Kasumi-1 (cell line): Measurements from ENCODE around the gene C10orf88.
A peak's percentile ranks its signal among the peaks of the same experiment; 100 is the strongest.
"Not testable (repeated sequence)": the region's sequence is repeated elsewhere in the genome, so short reads cannot be mapped to it uniquely, and the experiment has no call there.

ENCODE experiments used
- DNase-seq, 2 experiments: peaks; one replicate each; lab custom pipeline; 2025; lab: John Stamatoyannopoulos, UW

Gene C10orf88

GRCh38 chr10:122962405-122962804, 8.4 kb upstream of the C10orf88 start:
- DNase-seq: no peak

GRCh38 chr10:122957474-122957873, 3.4 kb upstream of the C10orf88 start:
- no peak for DNase-seq

- no peak for DNase-seq
These were observed 1.9 kb upstream of the C10orf88 start for GRCh38 chr10:122955892-122956291.

GRCh38 chr10:122954731-122955050, 664 bp upstream of the C10orf88 start:
- no peak for DNase-seq

- no peak for DNase-seq
These were observed 4.7 kb downstream of the C10orf88 start for GRCh38 chr10:122949296-122949695.

- DNase-seq: no peak
These were observed 14.0 kb downstream of the C10orf88 start for GRCh38 chr10:122939856-122940543.

GRCh38 chr10:122939133-122939855, 14.7 kb downstream of the C10orf88 start:
- no peak for DNase-seq

- no peak for DNase-seq
These were observed 22.7 kb downstream of the C10orf88 start for GRCh38 chr10:122931088-122931906.

- DNase-seq: no peak
These were observed 23.9 kb downstream of the C10orf88 start for GRCh38 chr10:122930140-122930539.

GRCh38 chr10:122915700-122916099, 38.3 kb downstream of the C10orf88 start:
- DNase-seq: no peak

- DNase-seq: peak; percentile 67 to 70
These were observed 42.0 kb downstream of the C10orf88 start for GRCh38 chr10:122911889-122912484.

- no peak for DNase-seq
These were observed 43.7 kb downstream of the C10orf88 start, which contains the start of gene FAM24A for GRCh38 chr10:122910310-122910709. Gene FAM24A, plus strand, starts transcription at chr10:122910610. Its CDS starts 1,025 bp downstream, at chr10:122911635.

GRCh38 chr10:122903861-122904260, 50.2 kb downstream of the C10orf88 start:
- DNase-seq: not testable (repeated sequence)

- no peak for DNase-seq
These were observed 59.6 kb downstream of the C10orf88 start for GRCh38 chr10:122894261-122894944.

- DNase-seq: peak in 1 of 2 experiments; percentile 8
These were observed 69.9 kb downstream of the C10orf88 start for GRCh38 chr10:122884166-122884565.

- DNase-seq: no peak
These were observed 71.3 kb downstream of the C10orf88 start for GRCh38 chr10:122882766-122883165.
